ENCODE data around the gene ZFYVE28. TPM values are rescaled to one million over a fixed set of nuclear protein-coding genes. Genes with fewer than 3 reads are reported as not detected.
"Not testable (repeated sequence)": the region's sequence is repeated elsewhere in the genome, so short reads cannot be mapped to it uniquely, and the experiment has no call there.

The ZFYVE28 gene
- polyA plus RNA-seq, 3 donors = 4.4 to 6.9 (median 5.1) TPM

DNA sequence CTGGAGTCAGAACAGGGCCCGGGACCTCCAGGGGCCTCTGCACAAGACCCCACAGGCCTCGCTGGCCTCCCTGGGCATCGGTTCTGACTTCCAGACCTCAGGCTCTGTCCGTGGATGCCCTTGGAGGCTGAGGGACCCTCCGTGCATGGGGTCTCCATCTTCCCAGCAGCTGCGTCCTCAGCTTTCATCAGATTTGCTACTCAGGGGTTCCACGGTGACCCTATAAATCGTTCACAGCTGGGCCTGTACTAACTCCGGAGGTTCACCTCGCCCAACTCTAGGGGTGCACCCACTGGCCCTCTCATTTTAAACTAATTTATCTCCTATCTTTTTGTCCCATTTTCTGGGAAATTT lies 143.4 kb downstream of the ZFYVE28 start:
- H3K27ac ChIP-seq (ENCODE audit: low read depth, low read length) = not testable (repeated sequence)
- WGBS, 3 donors = 94 to 95% (median 95%) methylated on average over 7 to 10 of the region's 10 CpGs

DNA sequence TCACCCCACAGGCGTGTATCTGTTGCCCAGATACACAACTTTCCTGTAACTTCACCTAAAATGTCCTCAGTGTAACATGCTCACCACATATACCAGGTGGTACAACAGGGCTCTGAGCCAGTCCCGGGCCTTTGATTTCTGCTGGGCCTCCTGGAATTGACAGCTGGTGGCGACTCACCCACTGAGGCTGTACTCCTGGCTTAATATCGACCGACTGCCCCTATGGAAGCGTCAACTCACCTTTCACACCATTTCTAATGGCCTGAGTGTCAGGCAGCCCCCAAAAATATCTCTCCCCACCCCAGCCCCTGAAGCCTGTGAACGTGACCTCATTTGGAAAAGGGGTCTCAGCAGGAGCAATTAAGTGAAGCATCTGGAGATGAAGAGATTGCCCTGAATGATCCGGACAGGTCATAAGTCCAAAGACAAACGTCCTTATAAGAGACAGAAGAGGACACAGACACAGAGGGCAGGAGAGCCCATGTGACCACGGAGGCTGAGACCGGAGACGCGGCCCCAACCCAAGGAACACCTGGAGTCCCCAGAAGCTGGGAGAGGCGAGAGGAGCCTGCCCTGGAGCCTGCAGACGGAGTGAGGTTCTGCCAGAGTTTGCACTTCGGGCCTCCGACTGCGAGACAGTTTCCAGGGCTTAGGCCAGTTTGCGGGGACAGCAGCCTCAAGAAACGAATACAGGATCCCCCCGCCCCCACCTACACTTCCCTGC lies 144.0 kb downstream of the ZFYVE28 start:
- no peak overlapping the region for H3K27ac ChIP-seq (ENCODE audit: low read depth, low read length)
- WGBS, 3 donors = 90 to 92% (median 90%) methylated on average over 21 of the region's 21 CpGs

GRCh38 chr4:2273657-2274319 lies 144.7 kb downstream of the ZFYVE28 start:
- WGBS, 3 donors = 81 to 86% (median 84%) methylated on average over 23 to 24 of the region's 24 CpGs
- no peak overlapping the region for H3K27ac ChIP-seq (ENCODE audit: low read depth, low read length)

GRCh38 chr4:2273221-2273620 lies 145.2 kb downstream of the ZFYVE28 start:
- H3K27ac ChIP-seq (ENCODE audit: low read depth, low read length) = no peak overlapping the region
- WGBS, 3 donors = 67 to 79% (median 70%) methylated on average over 15 of the region's 15 CpGs

- WGBS, 3 donors = 79 to 91% (median 80%) methylated on average over 6 of the region's 6 CpGs
- no peak overlapping the region for H3K27ac ChIP-seq (ENCODE audit: low read depth, low read length)
Measured at GRCh38 chr4:2272828-2273120, 145.7 kb downstream of the ZFYVE28 start.

- H3K27ac ChIP-seq (ENCODE audit: low read depth, low read length) = no peak overlapping the region
- 91 to 95% (median 93%) methylated on average over 25 of the region's 25 CpGs for WGBS, 3 donors
Measured at GRCh38 chr4:2272026-2272827, 146.2 kb downstream of the ZFYVE28 start.

DNA sequence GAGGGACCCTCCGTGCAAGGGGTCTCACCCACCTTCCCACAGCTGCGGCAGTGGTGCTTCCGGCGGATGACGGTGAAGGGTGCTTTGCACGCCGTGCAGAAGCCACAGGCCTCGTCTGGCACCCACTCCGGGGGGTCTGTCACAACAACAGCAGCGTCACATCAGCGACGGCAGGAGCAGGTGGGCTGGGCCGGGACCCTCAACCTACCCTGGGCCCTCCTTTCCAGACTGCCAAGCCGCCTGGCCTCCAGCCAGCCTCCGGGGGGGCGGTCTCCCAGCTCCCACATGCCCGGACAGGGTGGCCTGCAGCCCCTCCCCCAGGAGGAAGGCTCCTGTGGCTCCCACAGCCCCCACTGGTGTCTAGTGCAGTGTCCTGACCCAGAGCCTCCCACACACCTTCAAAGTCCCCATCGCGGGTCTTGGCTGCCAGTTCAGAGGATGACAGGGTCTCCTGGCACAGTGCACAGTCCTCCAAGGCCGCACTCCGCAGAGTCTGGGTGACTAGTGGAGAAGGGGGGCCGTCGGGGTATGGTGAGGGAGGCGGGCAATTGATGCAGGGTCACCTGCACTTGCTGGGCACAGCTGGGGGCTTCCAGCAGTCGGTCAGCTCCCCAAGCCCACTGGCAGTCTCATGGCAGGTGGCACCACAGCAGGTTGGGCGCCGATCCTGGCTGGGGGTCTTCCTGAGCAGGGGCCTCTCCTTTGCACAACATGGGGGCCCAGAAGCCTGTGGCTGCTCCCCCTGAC lies 147.0 kb downstream of the ZFYVE28 start:
- WGBS, 3 donors = 82 to 92% (median 88%) methylated on average over 26 to 27 of the region's 27 CpGs
- H3K27ac ChIP-seq (ENCODE audit: low read depth, low read length) = no peak overlapping the region

- 91 to 92% (median 92%) methylated on average over 32 to 34 of the region's 34 CpGs for WGBS, 3 donors
- H3K27ac ChIP-seq (ENCODE audit: low read depth, low read length) = no peak overlapping the region
Measured at GRCh38 chr4:2270341-2271165, 147.9 kb downstream of the ZFYVE28 start.

GRCh38 chr4:2269618-2270163 lies 148.8 kb downstream of the ZFYVE28 start:
- 77 to 91% (median 82%) methylated on average over 12 of the region's 12 CpGs for WGBS, 3 donors
- no peak overlapping the region for H3K27ac ChIP-seq (ENCODE audit: low read depth, low read length)

GRCh38 chr4:2269206-2269531 lies 149.3 kb downstream of the ZFYVE28 start:
- WGBS, 3 donors = 74 to 83% (median 79%) methylated on average over 6 of the region's 6 CpGs
- no peak overlapping the region for H3K27ac ChIP-seq (ENCODE audit: low read depth, low read length)

GRCh38 chr4:2268357-2269205 lies 149.9 kb downstream of the ZFYVE28 start:
- WGBS, 3 donors = 80 to 85% (median 84%) methylated on average over 22 of the region's 22 CpGs

GRCh38 chr4:2267841-2268240 lies 150.6 kb downstream of the ZFYVE28 start:
- H3K27ac ChIP-seq (ENCODE audit: low read depth, low read length) = no peak overlapping the region
- 86 to 89% (median 86%) methylated on average over 11 to 12 of the region's 12 CpGs for WGBS, 3 donors

More at GRCh38 chr4:2268357-2269205, 149.9 kb downstream of the ZFYVE28 start:
- H3K27ac ChIP-seq (ENCODE audit: low read depth, low read length) = no peak overlapping the region

DNA sequence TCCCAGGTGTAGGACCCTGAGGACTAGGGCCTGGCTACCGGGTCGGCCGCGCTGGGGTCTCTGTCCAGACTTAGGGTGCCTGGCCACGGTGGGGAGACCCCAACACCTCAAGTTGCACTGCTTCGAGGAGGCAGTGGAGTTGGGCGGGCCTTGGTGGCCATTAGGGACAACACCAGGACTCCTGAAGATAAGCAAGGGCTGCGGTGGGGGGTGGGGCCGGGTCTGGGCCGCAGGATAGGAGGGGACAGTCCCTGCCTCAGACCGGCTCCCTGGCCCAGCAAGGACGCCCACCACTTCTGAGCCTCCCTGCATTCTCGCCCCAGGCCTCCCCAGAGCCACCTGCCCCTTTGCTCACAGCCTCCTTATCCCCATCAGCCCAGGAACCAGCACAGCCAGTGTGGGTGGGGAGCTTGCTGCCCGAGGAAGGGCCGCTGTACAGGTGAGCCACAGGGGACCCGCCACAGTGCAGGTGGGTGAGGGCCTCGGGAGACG lies 151.1 kb downstream of the ZFYVE28 start:
- 86 to 92% (median 86%) methylated on average over 14 to 18 of the region's 18 CpGs for WGBS, 3 donors
- H3K27ac ChIP-seq (ENCODE audit: low read depth, low read length) = no peak overlapping the region

GRCh38 chr4:2266821-2267220 lies 151.6 kb downstream of the ZFYVE28 start:
- 73 to 86% (median 82%) methylated on average over 5 of the region's 5 CpGs for WGBS, 3 donors
- H3K27ac ChIP-seq (ENCODE audit: low read depth, low read length) = no peak overlapping the region

- no peak overlapping the region for H3K27ac ChIP-seq (ENCODE audit: low read depth, low read length)
- WGBS, 3 donors = 9 to 51% (median 44%) methylated on average over 8 of the region's 8 CpGs
Measured at GRCh38 chr4:2266181-2266580, 152.3 kb downstream of the ZFYVE28 start.

GRCh38 chr4:2265113-2266110 lies 153.0 kb downstream of the ZFYVE28 start:
- 63 to 84% (median 83%) methylated on average over 17 to 19 of the region's 19 CpGs for WGBS, 3 donors
- H3K27ac ChIP-seq (ENCODE audit: low read depth, low read length) = no peak overlapping the region
